Left renal pelvis (tissue), 4 donors: ENCODE data around the gene HES5. TPM values are rescaled to one million over a fixed set of nuclear protein-coding genes. Genes with fewer than 3 reads are reported as not detected.

Experiments
- DNase-seq, 4 donors: peaks; one replicate each; pipeline ENCODE4 v3.0.0-alpha.2; 2013; ENCODE audit warnings: low read depth in 4 of 4, low spot score in 3 of 4
- polyA plus RNA-seq, 4 donors: library from polyadenylated mRNA; unstranded; fragments of 120-200 nt; gene quantifications; one replicate each; pipeline ENCODE4 v1.2.1, GENCODE V29; 2013; ENCODE audit not compliant: insufficient read length in 4 of 4

The HES5 gene
- polyA plus RNA-seq, 4 donors = 0.14 to 0.41 (median 0.30) TPM

- DNase-seq = no peak
Measured at GRCh38 chr1:2483026-2483425, 47.0 kb downstream of the HES5 start.

- DNase-seq = no peak
Measured at GRCh38 chr1:2482588-2482987, 47.5 kb downstream of the HES5 start.

- no peak for DNase-seq
Measured at GRCh38 chr1:2481885-2482284, 48.2 kb downstream of the HES5 start.

- DNase-seq = peak in 2 of 4 donors; percentile 50 to 60
Measured at GRCh38 chr1:2480986-2481364, 49.1 kb downstream of the HES5 start.

GRCh38 chr1:2480236-2480985 is 49.7 kb downstream of the HES5 start:
- no peak for DNase-seq

- DNase-seq = no peak
Measured at GRCh38 chr1:2479618-2480017, 50.4 kb downstream of the HES5 start.

- no peak for DNase-seq
Measured at GRCh38 chr1:2479186-2479585, 50.9 kb downstream of the HES5 start.

Other genes starting within 250 kb of the HES5 start
- 10 to 100 TPM in 2 of 4 donors, 1 to 10 TPM in 2; 7.9 to 16.7 (median 11.1) TPM for gene MORN1, start 138.7 kb downstream of the HES5 start, polyA plus RNA-seq
- 100 to 1,000 TPM; 103 to 139 (median 125) TPM for gene RER1, start 138.4 kb downstream of the HES5 start, polyA plus RNA-seq
- 10 to 100 TPM; 12.4 to 29.9 (median 20.1) TPM for gene PEX10, start 117.7 kb downstream of the HES5 start, polyA plus RNA-seq
- 1 to 10 TPM in 2 of 4 donors, under 1 TPM in 2; 0.38 to 1.9 (median 1.3) TPM for gene PLCH2, start 54.0 kb downstream of the HES5 start, polyA plus RNA-seq
- 10 to 100 TPM; 22.5 to 31.2 (median 26.0) TPM for gene PANK4, start 3.7 kb downstream of the HES5 start, polyA plus RNA-seq
- gene TNFRSF14, start 26.1 kb upstream of the HES5 start, polyA plus RNA-seq = 10 to 100 TPM; 15.9 to 26.3 (median 20.2) TPM
- 10 to 100 TPM; 16.9 to 48.1 (median 36.5) TPM for gene PRXL2B, start 56.5 kb upstream of the HES5 start, polyA plus RNA-seq
- gene MMEL1, start 102.8 kb upstream of the HES5 start, polyA plus RNA-seq = 1 to 10 TPM in 3 of 4 donors, under 1 TPM in 1; 0.10 to 3.9 (median 2.5) TPM